HuH-7.5 (cell line): ENCODE data around the gene HDAC8.

Source experiments
- DNase-seq: peaks from one replicate; pipeline ENCODE4 v3.0.0; 2011; ENCODE audit warnings: low spot score

Gene HDAC8

GRCh38 chrX:72294497-72294896, 278.1 kb downstream of the HDAC8 start:
- DNase-seq = no peak

- no peak for DNase-seq
These were observed 290.3 kb downstream of the HDAC8 start for GRCh38 chrX:72282302-72282701.

GRCh38 chrX:72280321-72280845, 292.3 kb downstream of the HDAC8 start:
- DNase-seq = no peak
